Stimulated activated CD8-positive, alpha-beta memory T cell treated with anti-CD3 and anti-CD28 coated beads, Interleukin-15, amount 100 ng/mL, for 24 hours (primary cell): ENCODE results near the gene KHDRBS1.
A peak's percentile ranks its signal among the peaks of the same experiment; 100 is the strongest.
"Not testable (repeated sequence)": the region's sequence is repeated elsewhere in the genome, so short reads cannot be mapped to it uniquely, and the experiment has no call there.

Experiments
- DNase-seq: peaks from one replicate; pipeline ENCODE4 v3.0.0-alpha.2; 2020; ENCODE audit warnings: low read depth

The KHDRBS1 gene

DNA sequence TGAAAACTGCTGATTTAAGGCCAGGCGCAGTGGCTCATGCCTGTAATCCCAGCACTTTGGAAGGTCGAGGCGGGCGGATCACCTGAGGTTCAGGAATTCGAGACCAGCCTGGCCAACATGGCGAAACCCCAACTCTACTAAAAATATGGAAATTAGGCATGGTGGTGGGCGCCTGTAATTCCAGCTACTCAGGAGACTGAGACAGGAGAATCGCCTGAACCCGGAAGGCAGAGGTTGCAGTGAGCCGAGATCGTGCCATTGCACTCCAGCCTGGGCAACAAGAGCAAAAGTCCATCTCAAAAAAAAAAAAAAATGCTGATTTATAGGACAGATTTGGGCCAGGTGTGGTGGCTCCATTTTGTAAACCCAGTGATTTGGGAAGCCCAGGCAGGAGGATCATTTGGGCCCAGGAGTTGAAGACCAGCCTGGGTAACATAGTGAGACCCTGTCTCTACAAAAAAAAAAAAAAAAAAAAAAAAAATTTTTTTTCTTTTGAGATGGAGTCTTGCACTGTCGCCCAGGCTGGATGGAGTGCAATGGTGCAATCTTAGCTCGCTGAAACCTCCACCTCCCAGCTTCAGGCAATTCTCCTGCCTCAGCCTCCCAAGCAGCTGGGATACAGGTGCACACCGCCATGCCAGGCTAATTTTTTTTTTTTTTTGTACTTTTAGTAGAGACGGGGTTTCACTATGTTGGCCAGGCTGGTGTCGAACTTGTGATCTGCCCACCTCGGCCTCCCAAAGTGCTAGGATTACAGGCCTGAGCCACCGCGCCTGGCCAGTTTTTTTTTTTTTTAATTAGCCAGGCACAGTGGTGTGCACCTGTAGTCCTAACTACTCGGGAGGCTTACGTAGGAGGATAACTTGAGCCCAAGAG, 52.2 kb downstream of the KHDRBS1 start:
- DNase-seq = not testable (repeated sequence)

DNA sequence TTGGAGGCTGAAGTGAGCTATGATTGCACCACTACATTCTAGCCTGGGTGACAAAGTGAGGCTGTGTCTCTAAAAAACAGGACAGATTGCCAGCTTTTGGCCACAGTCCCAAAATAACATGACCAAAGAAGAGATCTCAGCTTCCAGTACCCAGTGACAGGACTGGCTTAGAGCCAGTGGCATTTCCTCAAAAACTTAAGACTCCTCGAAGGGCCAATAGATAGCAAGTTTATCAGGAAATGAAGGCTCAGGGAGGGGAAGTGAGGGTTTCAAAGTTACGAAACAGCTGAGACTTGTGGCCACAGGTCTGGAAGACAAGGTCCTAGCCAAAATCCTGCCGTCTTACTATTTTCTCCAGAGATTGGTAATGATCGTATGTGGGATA, 52.8 kb downstream of the KHDRBS1 start:
- DNase-seq = no peak

DNA sequence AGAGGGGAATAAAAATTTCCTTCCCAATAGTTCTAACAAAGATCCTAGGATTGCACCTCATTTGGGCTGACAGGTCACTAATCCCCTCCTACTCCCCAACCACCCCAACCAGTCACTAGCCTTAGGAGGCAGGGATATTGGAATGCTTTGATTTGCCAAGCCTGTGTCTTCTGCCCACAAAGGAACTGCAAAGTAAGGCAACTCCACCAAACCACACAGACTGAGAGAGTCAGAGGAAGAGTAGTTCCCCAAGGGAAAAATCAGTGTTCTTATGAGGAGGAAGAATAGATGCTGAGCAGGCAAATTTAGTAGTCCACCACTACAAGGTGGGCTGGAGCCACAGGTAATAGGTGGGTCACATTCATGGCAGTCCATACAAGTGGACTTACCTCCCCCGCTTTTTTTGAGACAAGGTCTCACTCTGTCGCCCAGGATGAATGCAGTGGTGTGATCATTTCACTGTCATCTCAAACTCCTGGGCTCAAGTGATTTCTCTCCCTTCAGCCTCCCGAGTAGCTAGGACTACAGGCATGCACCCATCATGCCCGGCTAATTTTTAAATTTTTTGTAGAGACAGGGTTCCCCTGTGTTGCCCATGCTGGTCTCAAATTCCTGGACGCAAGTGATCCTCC, 55.4 kb downstream of the KHDRBS1 start:
- DNase-seq = no peak

DNA sequence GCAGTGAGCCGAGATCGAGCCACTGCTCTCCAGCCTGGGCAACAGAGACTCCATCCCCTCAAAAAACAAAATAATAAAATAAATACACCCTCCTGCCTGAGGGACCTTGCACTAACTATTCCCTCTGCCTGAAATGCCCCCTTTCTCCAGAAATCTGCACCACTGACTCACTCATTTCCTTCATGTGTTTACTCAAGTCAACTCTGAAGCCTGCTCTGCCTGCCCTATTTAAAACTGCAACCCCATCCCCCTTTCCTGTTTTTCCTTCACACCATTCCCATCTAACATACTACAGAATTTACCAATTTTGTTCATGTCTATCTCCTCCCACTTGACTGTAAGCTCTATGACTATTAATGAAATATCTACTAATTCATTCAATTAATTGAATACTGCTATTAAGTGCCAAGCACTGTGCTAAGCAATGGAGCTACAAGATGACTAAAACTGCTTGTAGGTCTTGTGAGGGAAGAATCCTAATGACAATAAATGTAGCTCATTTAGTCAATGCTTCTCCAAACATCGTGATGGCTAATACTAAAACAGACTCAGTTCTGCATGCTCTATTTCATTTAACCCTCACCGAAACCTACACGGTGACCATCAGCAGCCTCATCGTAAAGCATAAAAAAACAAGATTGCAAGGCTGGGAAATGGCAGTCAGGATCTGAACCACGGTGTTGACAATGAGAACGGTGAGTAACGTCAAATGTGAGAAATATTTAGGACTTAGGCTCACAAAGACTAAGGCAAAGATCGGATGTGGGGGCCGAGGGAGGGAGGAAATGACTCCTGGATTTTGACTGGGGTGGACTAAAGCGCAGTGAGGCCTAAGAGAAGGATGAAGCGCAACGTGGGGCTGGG, 58.3 kb downstream of the KHDRBS1 start:
- DNase-seq = no peak

DNA sequence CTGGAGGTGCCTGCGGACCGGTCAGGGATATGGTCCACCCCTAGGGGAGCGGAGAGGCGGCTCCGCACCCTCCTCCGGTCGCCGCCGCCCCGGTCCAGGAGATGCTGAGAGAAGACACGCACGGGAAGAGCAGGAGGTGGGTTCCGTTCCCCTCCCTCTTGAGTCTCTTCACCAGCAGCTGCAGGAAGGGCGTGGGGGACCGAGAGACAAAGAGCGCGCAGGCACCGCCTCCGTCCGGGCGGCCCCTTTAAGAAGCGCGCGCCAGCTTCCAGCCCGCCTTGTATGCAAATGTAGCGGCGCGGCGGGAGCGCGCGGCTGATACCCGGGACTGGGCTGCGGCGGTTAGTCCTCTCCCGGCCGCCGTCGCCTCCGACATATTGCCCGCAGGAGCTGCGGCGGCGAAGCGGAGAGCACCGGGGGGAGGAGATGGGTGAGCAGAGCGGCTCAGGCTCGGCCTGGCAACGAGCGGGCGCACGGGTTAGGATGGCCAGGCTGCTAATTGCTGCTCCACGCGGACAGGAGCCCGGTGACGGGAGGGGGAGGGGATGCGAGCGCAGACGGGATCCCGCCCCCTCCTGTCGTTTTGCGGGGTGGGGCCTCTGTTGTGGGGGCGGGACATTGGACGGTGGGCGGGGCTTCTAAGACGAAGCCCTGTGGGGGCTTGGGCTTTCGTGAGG, 59.1 kb downstream of the KHDRBS1 start, which contains the start of gene TMEM39B:
Gene TMEM39B (plus strand): TSS at position 318 of the 677 bp plus-strand sequence. CDS start 109 bp downstream, at position 427.
- peak; percentile 85 for DNase-seq

DNA sequence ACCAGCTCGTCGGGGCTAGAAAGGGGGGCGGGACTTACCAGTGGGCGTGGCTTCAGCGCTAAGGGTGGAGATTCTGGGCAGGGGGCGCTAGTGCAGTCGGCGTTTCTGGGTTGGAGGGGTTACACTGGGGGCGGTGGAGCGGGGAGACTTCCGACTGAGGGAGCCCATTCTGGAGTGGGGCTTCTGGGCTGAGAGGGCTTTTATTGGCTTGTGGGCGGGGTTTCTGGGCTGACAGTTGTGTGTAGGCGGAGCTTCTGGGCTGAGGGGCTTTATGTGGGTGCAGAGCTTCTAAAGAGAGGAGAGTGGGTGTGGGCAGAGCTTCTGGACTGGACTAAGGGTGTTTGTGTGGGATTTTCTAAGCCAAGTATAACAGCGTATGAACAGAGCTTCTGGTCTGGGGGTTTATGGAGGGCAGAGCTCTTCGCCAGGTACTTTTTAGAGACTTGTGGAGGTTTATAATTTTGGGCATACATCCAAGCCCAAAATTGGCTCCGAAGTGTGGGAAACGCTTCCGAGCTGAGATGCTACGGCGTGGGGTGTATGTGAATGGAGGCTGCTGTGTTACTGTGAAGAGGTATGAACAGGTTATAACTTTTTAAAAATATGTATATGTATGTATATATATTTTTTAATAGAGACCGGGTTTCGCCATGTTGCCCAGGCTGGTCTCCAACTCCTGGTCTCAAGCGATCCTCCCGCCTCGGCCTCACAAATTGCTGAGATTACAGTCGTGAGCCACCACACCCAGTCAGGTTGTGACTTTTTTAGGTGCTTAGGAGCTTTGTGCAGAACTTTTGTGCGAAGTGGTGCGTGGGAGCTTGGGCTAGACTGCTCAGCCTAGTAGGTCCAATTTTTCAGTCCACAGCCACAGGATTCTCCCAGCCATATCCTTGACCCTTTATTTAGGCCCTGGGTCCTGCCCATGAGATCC, 59.9 kb downstream of the KHDRBS1 start:
- DNase-seq = no peak

DNA sequence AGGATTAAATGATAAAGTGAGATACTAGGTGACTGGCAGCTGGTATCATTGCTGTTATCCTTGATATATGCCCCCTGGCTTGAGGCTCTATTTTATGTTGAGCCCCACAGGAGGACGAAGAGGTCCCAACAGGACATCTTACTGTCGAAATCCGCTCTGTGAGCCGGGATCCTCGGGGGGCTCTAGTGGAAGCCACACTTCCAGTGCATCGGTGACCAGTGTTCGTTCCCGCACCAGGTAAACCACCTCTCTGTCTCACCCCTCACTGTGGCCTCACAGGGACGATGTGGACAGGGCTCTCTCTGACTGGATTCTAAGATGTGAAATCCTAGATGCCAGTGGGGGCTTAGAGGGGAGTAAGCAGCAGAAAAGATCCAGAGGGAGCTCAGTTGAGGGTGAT, 61.2 kb downstream of the KHDRBS1 start:
- DNase-seq = no peak

DNA sequence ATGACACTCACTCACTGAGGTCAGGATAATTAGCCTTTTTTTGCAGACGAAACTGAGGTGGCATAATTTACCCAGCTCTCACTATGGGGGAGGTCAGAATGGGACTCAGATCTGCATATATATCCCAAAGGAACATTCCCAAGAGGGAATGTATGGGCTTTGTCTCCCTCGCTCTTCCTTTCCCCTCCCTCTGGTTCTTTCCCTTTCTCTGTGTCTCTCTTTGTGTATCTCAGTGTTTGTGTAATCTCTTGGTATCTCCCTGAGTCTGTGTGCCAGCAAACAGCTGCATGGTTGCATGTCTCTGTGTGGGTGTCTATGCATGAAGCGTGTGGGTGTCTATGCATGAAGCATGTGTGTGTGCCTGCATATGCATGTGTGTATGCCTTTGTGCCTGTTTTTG, 63.8 kb downstream of the KHDRBS1 start:
- no peak for DNase-seq

DNA sequence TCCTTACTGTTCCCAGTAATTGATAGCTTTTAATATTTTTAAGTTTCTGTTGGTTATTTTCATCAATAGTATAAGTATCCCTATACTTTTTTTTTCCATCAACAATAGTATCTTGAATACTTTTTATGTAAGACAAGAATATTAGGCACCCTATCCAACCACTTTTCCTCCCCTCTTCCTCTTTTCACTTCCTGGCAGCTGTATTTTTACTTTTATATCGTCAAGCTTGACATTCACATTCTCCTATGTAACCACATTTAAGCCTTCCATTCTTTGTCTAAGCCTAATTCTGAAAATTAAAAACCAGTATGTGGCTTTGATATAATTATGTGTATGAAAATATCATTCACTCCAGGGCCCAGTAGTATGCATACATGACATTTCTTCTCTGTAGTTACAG, 68.4 kb downstream of the KHDRBS1 start:
- DNase-seq = no peak

DNA sequence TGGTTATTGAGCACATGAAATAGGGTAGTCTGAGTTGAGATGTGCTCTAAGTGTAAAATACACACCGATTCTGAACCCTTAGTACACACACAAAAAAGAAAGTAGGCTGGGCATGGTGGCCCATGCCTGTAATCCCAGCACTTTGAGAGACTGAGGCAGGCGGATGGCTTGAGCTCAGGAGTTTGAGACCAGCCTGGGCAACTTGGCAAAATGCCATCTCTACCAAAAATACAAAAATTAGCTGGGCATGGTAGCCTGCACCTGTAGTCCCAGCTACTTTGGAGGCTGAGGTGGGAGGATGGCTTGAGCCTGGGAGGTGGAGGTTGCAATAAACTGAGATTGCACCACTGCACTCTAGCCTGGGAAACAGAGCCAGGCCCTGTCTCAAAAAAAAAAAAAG, 72.7 kb downstream of the KHDRBS1 start:
- not testable (repeated sequence) for DNase-seq

DNA sequence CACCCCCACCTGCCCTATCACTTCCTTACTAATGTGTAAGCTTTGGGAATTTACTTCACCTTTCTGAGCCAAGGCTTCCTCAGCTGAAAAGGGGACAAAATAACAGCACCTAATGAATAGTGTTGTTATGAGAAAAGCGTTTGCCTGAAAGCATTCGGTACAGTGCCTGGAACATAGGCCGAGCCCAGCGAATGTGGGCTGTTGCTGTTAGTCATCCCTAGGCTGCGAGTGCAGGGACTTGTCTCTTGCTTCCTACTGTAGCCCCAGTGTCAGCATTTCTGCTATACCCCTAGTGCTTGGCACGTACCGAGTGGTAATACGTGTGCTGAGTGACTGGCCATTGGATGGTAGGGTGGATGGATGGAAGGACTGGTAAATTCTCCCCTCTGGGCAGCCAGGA, 77.5 kb downstream of the KHDRBS1 start:
- no peak for DNase-seq

DNA sequence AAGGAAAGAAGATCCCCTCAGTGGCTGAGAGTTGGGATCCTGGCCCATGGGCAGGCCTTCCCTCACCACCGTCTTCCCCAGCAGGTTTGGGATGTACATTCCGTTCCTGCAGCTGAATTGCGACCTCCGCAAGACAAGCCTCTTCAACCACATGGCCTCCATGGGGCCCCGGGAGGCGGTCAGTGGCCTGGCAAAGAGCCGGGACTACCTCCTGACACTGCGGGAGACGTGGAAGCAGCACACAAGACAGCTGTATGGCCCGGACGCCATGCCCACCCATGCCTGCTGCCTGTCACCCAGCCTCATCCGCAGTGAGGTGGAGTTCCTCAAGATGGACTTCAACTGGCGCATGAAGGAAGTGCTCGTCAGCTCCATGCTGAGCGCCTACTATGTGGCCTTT, 77.9 kb downstream of the KHDRBS1 start:
- no peak for DNase-seq
